HepG2 (cell line): Measurements from ENCODE around the gene ABHD17A.
"Not testable (repeated sequence)": the region's sequence is repeated elsewhere in the genome, so short reads cannot be mapped to it uniquely, and the experiment has no call there.

Experiments used
- JUNB ChIP-seq: sonication (generic); formaldehyde crosslinking; IDR thresholded peaks from 2 replicates; pipeline ENCODE4 v1.8.0; 2022; ENCODE audit warnings: missing genetic modification reagents, mild to moderate bottlenecking, borderline replicate concordance
- SRF ChIP-seq: IDR thresholded peaks from 2 replicates; pipeline ENCODE4 v1.6.1; 2011; ENCODE audit warnings: mild to moderate bottlenecking, low read depth, low read length, moderate library complexity

DNA sequence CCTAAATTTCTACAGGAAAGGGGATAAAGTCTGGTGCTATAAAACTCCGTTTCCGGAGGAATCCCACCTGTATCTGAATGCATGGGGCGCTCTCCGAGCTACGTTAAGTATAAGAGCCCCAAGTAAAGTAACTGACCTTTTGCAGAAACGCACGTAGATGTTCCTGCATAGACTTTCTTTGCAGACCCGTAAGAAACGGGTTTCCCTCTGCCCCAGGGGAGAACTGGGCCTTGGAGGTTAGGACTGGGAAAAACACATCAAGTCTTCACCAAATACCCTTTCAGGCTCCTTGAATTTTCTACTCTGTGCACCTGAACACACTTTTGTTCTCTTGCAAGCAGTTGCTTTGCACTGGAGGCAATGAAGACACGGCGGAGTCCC, 10.0 kb downstream of the ABHD17A start:
- not testable (repeated sequence) for TF ChIP-seq JUNB (CRISPR knock-in tag); SRF
